Panc1 (cell line): ENCODE data around the gene FGFBP1.

Experiments
- TCF7L2 ChIP-seq: IDR thresholded peaks from 2 replicates; pipeline ENCODE4 v1.6.1; 2011; ENCODE audit warnings: mild to moderate bottlenecking, low read depth, low read length, inconsistent platforms
- TF ChIP-seq, protein P1 (sequence below): fragments of 450-650 bp; IDR thresholded peaks from 2 replicates; pipeline ENCODE4 v1.5.1; 2017; ENCODE audit warnings: mild to moderate bottlenecking

DNA sequence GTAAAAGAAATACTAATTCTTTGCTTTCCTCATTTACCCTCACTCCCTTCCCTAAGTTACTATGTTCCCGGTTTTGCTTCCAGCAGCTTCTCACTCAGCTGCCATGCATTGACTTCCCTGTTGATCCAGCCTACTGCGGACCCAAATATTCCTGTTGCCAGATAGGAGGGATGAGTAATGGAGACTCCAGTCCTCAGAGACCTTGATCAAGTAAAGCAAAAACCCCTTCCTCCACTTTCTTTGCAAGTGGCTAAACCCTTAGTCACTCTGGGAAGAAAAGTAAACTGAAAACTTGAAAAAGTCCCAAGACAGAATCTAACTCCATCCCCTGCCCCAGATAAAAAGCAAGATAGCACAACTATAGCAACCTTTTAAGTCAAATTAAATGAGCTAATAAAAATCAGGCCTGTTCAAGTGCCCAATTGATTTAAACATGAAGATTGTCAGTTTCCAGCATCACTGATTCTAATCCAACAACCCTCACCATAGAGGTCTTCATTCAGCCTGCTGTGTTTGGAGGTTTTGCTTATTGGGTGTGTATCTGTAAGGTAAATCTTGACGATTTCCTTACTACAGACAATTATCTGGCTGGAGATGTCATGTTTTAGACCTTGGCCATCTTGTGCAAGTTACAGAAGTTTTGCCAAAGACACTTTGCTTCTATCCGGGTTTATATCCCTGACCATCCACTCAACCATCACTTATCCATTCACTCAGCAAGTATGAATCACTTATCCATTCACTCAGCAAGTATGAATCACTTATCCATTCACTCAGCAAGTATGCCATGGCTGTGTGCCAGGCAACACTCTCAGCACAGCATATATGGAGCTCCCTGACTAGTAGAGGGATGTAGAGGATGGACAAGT lies 17.6 kb downstream of the FGFBP1 start:
- TF ChIP-seq, protein P1, sequence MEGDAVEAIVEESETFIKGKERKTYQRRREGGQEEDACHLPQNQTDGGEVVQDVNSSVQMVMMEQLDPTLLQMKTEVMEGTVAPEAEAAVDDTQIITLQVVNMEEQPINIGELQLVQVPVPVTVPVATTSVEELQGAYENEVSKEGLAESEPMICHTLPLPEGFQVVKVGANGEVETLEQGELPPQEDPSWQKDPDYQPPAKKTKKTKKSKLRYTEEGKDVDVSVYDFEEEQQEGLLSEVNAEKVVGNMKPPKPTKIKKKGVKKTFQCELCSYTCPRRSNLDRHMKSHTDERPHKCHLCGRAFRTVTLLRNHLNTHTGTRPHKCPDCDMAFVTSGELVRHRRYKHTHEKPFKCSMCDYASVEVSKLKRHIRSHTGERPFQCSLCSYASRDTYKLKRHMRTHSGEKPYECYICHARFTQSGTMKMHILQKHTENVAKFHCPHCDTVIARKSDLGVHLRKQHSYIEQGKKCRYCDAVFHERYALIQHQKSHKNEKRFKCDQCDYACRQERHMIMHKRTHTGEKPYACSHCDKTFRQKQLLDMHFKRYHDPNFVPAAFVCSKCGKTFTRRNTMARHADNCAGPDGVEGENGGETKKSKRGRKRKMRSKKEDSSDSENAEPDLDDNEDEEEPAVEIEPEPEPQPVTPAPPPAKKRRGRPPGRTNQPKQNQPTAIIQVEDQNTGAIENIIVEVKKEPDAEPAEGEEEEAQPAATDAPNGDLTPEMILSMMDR = no peak
- no peak for TF ChIP-seq TCF7L2
